GM19099 (cell line): ENCODE results near the gene IL27RA.

Experiments used
- POLR2A ChIP-seq: IDR thresholded peaks from 3 replicates; pipeline ENCODE4 v1.6.1; 2011; ENCODE audit warnings: low read depth; ENCODE audit not compliant: insufficient read length; ENCODE audit errors: extremely low read depth

IL27RA gene

DNA sequence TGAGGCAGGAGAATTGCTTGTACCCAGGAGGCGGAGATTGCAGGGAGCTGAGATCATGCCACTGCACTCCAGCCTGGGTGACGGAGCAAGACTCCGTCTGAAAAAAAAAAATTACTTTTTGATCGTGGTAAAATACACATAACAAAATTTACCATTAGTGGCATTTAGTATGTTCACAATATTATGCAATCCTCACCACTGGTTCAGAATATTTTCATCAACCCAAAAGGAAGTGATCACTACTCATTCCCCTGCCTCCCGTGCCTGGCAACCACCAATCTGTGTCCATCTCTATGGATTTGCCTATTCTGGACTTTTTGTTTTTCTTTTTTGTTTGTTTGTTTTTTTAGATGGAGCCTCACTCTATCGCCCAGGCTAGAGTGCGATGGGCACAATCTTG lies 31.5 kb downstream of the IL27RA start:
- no peak for TF ChIP-seq POLR2A

DNA sequence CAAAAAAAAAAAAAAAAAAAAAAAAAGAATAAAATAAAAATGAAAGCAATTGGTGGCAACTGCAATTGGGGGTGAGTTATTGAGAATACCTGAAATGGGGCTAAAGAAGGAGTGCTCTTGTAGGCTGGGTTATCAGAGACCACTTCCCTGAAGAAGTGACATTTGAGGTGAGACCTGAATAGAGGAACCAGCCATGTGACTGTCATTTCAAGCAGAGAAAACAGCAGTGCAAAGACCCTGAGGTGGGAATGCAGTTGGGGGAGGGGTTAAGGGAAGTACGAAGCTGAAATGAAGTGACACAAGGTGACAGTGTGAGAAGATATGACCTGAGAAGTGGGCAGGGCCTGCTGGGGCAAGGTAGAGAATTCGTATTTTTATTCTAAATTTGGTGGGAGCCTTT lies 34.6 kb downstream of the IL27RA start:
- TF ChIP-seq POLR2A = no peak

DNA sequence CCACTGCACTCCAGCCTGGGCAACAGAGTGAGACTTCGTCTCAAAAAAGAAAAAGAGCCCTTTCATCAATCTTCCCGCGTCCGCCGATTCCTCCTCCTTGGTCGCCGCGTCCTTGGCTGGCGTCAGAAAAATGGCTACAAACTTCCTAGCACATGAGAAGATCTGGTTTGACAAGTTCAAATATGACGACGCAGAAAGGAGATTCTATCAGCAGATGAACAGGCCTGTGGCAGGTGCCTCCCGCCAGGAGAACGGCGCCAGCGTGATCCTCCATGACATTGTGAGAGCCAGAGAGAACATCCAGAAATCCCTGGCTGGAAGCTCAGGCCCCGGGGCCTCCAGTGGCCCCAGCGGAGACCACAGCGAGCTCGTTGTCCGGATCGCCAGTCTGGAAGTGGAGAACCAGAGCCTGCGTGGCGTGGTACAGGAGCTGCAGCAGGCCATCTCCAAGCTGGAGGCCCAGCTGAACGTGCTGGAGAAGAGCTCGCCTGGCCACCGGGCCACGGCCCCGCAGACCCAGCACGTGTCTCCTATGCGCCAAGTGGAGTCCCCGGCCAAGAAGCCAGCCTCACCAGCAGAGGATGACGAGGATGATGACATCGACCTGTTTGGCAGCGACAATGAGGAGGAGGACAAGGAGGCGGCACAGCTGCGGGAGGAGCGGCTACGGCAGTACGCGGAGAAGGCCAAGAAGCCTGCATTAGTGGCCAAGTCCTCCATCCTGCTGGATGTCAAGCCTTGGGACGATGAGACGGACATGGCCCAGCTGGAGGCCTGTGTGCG lies 38.9 kb downstream of the IL27RA start:
- no peak for TF ChIP-seq POLR2A

DNA sequence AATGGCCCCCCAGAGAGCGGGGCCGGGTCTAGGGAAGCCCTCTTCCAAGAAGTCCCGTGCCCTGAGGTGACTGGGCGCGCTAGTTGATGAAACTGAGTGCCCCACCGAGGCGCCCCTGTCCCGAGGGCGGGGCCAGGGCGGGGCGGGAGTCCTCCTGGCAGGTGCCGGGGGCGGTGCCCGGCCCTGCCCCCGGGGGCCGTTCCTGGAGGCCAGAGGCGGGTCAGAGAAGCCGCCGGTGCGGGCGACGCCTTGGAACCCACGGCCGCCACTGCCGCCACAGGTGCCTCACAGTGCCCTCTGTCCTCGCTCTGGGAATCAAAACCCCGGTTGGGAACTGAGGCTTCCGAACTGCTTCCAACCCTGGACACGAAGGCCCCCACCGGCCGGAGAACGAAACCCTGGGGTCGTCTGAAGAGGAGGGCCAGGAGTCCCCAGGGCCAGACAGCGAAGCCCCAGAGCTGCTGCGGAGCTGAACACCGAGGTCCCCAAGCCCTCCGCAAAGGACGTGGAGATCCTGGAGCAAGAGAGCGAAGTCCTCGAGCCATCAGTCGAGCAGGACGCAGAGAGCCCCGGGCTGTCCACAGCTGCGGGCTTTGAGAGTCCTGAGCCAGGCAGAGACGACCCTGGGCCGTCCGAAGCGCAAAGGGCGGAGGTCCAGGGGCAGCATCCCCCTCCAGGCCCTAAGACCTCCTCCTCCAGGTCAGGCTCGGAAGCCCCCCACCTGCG lies 41.1 kb downstream of the IL27RA start, which contains the start of gene MISP3:
MISP3 (plus strand) TSS at position 252 of the 726 bp plus-strand sequence. CDS start 524 bp downstream, outside the sequence.
- TF ChIP-seq POLR2A = no peak

GRCh38 chr19:14073261-14073924 lies 41.8 kb downstream of the IL27RA start:
- TF ChIP-seq POLR2A = no peak

- TF ChIP-seq POLR2A = no peak
Measured at GRCh38 chr19:14073925-14074838, 42.6 kb downstream of the IL27RA start.

DNA sequence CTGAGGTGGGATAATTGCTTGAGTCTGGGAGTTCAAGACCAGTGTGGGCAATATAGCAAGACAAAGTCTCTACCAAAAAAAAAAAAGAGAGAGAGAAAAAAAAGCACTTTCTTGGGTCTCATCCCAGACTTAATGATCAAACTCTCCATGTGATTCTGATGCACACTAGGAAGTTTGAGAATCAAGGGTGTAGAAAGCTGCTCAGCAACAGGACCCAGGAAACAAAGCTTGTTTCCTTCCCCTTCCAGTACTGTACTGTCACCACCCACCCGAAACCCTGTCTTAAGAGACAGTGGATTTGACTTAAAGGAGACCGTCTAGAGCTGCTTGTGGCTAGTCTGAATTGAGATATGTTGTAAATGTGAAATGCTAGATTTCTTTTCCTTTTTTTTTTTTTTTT lies 46.8 kb downstream of the IL27RA start:
- no peak for TF ChIP-seq POLR2A

DNA sequence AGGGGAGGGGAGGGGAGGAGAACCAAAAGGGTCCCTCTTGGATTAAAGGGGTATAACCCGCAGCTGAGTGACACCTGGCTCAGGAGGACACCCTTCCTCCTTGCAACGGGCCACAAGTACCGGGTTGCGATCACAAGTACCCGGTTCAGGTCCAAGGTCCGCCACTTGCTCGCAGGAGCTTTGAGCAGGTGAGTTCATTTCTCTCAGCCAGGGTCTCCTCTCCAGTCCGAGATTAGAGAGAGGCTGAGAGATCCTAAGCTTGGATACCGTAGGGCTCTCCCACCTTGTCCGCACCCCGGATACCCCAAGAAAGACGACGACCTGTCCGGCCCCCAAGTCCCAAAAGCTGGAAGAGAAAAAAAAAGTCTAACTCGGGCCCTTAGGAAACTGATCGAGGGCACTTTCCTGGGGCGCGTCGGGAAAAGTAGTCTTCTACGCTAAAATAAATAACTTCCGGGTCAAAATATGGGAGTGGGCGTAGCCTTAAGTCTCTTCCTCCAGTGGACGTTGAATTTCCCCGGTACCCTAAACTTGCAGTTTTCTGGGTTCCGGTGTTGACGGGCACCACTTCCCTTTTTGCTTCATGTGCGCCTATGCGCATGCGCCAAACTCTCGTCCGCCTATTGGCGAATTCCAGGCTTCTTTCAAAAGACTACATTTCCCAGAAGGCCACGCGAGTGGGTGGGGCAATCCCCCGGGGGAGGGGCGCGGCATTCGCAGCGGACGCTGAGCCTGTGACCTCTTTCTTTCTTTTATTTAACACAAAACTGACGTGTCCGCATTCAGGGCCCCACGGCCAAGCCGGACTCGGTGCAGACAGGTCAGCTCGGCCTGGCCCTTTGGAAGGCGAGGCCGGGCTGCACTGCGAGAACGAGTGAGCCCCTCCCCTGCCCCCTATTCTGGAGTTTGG lies 49.6 kb downstream of the IL27RA start:
- TF ChIP-seq POLR2A = peak; percentile 77

DNA sequence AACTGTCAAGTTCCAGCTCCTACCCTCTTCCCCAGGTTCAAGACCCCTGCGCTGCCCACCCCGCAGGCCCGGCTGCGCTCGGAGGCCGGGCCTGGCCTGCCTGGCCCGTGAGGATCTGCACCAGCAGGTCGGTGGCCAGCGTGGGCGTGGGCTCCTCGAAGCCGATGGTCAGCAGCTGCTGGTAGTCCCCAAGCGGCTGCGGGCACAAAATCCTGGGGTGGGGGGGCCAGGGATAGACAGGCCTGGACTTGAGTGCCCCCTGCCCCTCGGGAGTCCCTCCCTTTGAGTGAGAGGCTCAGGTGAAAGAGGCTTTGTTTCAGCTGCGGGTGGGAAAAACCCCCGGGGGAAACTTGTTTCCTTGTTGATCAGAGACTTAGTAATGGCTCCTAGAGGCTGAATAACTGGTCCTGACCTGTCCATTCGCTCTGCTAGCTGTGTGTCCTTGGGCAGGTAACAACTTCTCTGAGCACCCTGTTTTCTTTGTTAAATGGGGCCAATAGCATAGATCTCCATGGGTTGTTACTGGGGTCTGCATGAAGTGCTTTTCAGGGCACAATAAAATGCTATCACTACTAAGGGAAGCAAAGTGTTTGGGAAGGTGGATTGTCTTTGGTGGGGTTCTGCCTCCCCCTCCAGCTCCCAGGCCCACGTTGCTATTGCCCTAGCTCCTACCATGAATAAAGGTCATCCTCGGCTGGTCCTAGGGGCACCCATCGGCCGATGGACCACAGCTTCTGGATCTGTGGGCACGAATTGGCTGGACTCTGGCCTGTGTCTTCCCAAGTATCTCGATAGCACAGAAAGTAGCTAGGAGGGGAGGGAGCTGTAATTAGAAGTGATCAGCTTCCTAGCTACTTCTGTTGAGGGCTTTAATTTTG lies 50.5 kb downstream of the IL27RA start:
- no peak for TF ChIP-seq POLR2A

GRCh38 chr19:14082675-14082960 lies 51.1 kb downstream of the IL27RA start:
- no peak for TF ChIP-seq POLR2A

DNA sequence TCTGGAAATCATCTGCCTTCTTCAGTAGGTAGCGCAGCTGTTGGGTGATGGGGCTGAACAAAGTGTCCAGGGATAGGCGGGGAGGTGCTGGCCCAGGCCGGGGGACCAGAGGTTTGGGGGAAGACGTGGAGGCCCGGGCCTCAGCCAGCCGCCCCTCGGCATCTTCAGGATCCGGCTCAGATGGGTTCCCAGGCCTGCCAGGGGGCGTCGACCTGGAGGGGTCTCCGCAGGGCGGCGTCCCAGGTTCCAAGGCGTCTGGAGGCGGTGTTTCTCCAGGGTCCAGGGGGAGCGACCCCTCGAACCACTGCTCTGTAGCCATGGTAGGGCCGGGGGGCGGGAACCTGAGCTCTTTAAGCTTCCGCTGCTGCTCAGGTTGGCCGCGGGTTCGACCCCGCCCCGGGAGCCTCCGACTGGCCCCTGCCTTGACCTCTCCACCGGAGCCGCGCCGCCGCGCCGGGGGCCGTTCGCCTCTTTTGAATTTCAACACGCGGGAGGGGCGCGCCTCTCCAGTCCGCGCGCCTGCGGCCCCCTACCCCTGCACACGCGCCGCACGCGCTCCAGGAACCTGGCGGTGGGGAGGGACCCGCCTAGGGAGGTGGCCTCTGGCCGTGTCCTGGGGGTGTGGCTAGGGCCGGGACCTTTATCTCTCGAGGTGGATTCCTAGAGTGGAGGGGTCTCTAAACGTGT lies 53.9 kb downstream of the IL27RA start, which contains the start of gene C19orf67:
C19orf67 (minus strand) TSS at position 475 of the 687 bp plus-strand sequence; CDS start at position 319, 156 bp downstream.
- no peak for TF ChIP-seq POLR2A

DNA sequence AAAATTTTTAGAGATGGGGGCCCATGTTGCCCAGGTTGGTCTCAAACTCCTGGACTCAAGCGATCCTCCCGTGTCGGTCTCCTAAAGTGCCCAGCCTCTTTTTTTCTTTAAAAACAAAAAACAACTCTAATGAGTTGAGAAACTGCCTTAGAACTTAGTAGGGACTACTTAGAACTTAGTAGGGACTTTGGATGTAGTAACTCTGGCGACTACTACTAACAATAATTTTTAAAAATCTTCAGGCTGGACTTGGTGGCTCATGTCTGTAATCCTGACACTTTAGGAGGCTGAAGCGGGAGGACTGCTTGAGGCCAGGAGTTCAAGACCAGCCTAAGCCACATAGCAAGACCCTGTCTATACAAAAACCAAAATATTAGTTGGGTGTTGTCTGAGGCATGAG lies 54.5 kb downstream of the IL27RA start:
- no peak for TF ChIP-seq POLR2A
